GM19397 (cell line): ENCODE results near the gene ABCC3.

Source experiments
- ATAC-seq: cut with Tn5 transposase; IDR thresholded peaks from one replicate; pipeline ENCODE4 v1.9.1; 2021; ENCODE audit warnings: mild to moderate bottlenecking, moderate library complexity; ENCODE audit not compliant: unreplicated experiment

ABCC3 gene, protein sequence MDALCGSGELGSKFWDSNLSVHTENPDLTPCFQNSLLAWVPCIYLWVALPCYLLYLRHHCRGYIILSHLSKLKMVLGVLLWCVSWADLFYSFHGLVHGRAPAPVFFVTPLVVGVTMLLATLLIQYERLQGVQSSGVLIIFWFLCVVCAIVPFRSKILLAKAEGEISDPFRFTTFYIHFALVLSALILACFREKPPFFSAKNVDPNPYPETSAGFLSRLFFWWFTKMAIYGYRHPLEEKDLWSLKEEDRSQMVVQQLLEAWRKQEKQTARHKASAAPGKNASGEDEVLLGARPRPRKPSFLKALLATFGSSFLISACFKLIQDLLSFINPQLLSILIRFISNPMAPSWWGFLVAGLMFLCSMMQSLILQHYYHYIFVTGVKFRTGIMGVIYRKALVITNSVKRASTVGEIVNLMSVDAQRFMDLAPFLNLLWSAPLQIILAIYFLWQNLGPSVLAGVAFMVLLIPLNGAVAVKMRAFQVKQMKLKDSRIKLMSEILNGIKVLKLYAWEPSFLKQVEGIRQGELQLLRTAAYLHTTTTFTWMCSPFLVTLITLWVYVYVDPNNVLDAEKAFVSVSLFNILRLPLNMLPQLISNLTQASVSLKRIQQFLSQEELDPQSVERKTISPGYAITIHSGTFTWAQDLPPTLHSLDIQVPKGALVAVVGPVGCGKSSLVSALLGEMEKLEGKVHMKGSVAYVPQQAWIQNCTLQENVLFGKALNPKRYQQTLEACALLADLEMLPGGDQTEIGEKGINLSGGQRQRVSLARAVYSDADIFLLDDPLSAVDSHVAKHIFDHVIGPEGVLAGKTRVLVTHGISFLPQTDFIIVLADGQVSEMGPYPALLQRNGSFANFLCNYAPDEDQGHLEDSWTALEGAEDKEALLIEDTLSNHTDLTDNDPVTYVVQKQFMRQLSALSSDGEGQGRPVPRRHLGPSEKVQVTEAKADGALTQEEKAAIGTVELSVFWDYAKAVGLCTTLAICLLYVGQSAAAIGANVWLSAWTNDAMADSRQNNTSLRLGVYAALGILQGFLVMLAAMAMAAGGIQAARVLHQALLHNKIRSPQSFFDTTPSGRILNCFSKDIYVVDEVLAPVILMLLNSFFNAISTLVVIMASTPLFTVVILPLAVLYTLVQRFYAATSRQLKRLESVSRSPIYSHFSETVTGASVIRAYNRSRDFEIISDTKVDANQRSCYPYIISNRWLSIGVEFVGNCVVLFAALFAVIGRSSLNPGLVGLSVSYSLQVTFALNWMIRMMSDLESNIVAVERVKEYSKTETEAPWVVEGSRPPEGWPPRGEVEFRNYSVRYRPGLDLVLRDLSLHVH (N-terminal part only)

DNA sequence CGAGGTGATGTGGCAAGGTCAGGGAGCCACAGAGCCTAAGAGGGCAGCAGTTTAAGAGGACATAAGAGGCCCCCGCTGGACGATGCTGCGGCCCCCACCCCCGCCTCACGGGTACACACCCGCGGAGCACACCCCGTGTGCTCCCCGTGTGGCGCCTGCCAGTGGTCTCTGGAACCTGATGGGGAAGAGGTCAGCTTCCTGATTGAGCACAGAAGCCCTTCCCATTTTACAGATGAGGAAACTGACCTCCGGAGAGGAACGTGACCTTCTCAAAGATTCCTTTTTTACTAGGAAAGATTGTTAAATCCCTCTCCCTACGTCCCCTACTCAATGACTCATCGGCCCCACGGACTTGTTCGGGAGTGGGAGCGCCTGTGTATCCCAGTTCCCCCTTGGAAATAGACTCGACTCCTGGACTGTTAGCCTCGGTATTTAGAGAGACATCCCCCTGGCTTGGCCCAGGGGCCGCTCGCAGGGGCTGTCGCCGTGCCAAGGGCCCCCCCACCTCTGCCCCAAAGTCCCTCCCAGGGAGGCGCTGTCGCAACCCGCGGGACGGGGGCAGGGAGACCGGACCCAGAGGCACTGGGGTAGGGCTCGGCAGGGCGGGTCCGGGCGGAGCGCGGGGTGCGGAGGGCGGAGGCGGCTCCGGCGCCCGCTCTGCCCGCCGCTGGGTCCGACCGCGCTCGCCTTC is at the start of gene ABCC3:
TSS of gene ABCC3 (plus strand) at position 658 of the 691 bp plus-strand sequence. CDS start 56 bp downstream, outside the sequence.
- ATAC-seq = no peak

DNA sequence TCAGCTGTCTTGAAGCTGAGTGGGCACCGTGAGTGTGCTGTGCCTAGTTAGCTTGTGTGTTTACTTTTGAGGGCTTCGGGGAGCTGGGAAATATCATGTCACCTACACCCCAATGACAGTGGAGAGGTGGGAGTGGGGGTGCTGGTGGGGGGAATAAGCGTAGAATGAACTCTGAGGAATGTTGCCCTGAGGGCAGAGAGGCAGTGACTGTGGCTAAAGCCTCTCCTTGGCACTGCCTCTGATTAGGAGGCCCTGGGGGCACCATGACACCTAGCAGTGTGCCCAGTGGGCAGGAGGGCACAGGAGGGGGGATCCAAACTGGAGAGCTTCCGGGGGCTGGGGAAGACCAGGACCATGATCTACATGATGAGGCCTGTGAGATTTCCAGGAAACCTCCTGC is 49.3 kb upstream of the ABCC3 start:
- ATAC-seq = no peak

DNA sequence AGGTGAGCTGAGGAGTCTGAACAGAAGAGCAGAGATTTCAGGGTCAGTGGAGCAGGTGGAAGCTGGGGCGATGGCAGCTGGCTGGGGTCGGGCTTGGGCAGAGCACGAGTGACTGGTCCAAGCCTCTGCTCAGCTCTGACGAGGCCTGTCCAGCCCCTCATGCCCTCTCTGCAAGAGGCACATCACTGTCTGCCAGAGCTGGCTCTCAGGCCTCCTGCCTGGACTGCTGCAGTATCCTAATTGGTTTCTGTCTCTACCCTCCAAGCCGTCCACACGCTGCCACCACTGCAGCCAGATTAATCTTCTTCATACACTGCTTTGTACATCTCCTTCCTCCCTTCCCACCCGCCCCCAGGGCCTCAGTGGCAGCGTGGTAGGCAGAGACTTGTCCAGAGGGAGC is 48.8 kb upstream of the ABCC3 start:
- ATAC-seq = no peak

DNA sequence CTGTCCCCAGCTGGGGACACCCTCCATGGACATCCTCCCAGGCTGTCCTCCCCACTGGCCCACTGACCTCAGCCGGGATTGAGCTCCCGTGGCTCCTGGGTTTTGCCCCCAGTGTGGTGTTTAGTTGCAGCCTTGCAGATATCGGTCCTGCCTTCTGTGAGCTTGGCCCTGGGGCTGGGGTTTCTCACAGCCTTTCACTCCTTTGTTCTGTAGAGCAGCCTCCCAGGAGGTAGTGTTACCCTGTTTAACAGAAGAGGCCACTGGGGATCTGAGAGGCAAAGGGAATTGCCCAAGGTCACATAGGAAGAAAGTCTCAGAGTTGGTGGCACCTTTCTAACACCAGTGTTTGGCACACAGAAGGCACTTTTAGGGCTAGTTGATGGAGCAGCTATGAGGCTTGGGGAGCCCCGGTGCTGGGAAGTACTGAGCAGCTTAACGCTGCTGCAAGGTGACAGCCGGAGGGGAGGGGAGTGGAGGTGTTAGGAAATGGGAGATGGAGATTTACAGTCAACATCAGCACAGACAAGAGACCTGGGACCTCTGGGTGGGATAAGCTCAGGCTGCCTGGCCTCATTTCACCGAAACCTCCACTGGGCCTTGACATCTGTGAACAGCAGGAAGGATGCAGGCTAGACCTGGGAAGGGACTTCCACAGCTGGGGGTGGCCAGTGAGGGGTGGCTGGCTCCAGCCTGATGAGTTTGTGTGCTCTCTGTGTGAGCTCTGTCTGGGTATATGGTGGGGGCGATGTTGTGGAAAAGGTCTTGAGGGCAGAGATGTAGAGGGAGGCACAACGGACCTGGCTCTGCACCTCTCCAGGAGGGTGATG is 48.0 kb upstream of the ABCC3 start:
- no peak for ATAC-seq

DNA sequence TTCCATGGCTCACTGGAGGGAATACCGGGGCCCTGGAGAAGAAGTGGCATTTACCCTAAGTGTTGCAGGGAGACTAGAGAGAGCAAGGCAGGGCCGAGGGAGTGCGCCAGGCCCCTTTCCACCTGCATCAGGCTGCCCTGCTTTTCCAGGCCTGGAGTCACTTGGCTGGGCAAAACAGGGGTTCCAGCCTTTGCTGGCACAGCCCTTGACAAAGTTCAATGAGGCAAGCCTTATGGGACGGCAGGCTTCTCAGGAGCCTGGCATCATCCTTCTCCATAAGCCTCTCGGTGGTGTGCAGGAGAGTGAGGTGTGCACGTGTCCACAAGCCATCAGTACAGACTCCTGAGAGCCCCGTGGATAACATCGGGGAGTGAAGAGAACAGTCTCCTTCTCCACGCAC is 47.1 kb upstream of the ABCC3 start:
- ATAC-seq = no peak

DNA sequence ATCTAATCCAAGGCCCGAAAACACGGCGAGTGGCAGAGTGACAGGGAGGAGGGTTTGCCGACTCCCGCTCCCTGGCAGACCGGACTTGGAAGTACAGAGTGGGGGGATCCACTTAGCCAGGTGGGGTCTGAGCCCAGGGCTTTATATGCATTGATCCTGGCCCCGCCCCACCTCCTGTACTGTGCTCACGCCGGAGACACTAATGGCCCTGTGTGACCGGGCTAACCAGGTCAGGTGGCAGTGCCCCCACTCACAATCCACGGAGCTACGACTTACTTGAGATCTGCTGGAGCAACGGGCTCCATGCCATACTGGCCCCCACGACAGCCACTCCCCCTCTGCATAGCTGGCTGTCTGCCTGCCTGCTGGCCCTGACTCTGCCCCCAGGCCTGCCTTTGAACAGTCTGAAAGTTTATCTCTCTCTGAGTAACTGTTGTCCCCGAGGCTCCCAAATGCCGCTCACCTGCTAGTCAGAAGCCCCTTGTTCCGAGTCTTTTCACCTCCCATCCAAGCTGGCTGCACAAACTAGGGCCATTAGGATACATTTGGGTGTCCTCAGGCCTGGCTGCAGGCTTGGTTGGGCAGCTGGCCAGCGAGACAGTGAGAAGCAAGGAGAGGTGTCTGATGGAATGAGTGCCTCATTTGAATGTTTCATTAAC is 46.2 kb upstream of the ABCC3 start:
- ATAC-seq = no peak

DNA sequence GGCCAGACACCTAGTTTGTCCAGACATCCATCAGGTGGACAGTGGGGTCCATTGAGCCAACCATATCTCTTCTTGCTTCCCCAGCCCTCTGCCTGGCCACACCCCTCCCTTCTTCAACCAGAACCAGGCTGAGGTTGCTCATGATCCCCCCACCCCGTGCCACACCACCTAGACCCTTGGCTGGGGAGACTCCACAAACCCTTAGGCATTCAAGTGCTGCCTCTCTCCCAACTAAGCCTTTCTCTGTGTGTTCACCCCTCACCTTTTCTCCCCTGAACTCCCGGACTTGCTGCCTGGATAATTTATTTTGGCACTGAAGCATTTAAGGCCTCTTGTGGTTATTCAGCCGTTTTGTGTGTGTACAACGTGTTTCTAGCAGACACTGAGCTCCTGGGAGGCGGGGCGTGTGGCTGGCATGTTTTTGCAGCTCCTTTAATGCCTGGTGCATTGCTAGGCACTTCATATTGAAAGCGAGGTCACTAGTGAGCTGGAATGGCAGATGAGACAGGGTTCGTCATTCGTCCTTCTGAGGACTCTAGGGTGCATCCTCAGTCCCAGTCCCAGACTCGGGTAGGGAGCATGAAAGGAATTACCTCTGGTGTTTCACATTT is 45.5 kb upstream of the ABCC3 start:
- ATAC-seq = no peak

DNA sequence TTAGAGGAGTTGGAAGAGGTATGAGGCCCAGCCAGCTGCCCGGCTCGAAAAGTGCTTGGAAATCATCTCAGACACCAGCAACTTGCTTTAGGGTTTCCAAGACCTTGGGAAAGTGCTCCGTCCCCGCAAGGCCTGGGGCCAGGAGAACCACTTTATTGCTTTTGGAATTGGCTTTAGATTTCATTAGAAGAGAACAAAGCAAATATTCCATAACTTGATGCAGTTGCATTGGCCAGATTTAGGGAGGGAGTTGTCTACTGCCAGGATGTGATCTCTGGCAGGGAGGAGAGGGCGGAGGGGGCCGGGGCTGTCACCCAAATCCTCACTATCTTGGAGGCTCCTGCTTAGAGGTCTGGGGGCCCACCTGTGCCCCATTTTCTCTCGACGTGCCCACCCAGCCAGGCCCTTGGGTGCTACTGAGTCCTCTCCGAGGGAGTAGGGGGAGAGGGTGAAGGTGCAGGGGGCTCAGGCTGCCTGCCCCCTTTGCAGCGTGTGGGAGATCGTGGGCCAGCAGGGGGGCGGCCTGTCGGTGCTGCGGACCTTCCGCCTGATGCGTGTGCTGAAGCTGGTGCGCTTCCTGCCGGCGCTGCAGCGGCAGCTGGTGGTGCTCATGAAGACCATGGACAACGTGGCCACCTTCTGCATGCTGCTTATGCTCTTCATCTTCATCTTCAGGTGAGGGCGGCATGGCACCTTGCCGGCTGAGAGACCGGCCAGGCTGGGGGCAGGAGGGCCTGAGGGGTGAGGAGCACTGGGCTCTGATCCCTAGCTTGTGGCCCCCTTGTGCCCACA is 43.5 kb upstream of the ABCC3 start:
- no peak for ATAC-seq

DNA sequence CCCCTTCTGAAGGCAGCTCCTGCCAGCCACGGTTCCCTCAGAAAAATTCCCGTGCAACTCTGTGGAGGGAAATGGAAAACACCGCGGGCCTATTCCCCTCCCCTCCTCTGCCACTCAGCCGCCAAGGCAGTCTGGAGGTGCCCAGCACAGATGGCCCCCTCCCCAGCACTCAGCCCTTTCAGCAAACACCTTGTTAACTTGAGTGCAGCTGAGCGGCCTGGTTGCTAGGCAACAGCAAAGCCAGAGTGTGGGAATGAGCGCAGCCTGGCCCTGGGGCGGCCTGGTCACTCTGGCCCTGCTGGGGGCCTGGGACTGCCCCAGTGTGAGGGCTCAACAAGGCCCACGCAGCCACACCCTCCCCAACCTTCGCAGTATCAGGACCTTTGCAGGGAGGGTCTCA is 41.4 kb upstream of the ABCC3 start:
- no peak for ATAC-seq

DNA sequence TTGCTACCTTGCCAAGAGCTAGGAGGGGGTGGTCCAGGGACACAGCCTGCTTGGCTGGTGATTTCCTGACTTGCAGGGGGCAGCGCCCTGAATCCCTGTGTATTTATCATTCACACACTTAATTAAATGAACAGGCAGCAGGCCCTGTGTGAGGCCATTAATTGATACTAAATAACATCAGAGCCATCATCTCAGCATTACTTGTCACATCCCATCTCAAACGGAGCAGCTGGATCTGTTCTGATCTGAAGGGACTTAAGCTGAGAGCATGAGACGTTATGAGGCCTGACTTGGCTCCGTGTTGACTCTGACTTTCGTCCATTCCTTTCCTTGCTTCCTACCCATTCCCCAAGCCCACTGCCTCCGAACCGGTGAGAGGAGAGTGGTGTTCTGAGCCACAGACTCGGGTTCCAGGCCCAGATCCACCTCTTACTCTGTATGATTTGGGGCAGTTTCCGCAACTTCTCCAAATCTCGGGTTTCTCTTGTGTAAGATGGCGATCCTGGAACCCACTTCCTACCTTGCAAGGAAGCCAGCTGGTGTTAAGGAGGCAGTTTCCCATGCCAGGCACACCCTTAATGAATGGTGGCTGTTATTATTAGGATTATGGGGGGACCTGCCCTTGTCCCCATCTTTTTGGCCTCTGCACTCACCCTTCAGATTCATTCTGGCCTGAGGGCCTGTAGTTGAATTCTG is 40.4 kb upstream of the ABCC3 start:
- no peak for ATAC-seq

DNA sequence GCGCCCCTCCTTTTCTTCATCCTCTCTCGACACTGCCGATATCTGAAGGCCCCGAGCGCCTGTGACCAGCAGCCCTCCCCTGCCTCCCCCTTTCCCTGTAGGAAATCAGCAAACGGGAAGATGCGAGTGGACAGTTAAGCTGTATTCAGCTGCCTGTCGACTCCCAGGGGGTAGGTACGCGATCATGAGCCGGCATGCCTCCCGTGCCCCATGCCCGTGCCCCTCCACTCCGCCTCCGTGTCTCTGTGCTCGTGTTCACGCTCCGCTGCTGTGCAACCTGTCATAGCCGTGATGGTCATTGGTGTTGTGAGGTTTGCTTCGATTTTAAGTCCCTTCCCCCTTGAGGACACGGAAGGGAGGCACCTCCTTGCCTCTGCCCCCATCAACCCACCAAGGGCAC is 39.8 kb upstream of the ABCC3 start:
- ATAC-seq = no peak

DNA sequence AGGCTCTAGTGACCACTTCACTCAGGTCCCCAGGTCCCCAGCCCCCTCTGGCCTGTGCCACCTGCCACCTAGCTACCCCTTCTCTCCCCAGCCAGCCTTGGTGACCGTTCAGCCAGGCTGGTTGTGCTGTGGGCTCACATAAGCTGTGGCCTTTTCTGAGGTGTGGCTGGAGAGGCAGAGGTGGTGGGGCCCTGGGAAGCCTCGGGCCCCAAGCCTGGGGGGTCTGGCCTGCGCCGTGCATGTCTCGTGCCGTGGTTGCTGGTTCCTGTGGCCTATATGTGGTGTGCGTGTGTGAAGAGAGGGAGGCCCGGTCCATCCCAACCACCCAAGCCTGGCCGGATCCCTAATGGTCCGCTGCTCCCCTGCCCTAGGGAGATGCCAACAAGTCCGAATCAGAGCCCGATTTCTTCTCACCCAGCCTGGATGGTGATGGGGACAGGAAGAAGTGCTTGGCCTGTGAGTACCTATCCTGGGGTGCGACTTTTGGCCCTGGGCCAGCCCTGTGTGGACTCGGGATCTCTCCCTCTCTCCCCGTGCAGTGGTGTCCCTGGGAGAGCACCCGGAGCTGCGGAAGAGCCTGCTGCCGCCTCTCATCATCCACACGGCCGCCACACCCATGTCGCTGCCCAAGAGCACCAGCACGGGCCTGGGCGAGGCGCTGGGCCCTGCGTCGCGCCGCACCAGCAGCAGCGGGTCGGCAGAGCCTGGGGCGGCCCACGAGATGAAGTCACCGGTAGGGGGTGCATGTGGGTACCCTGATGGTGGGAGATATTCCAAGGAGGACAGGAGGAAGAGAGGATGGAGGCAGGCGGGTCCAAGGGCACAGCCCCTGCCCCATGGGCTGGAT is 38.3 kb upstream of the ABCC3 start:
- ATAC-seq = no peak

DNA sequence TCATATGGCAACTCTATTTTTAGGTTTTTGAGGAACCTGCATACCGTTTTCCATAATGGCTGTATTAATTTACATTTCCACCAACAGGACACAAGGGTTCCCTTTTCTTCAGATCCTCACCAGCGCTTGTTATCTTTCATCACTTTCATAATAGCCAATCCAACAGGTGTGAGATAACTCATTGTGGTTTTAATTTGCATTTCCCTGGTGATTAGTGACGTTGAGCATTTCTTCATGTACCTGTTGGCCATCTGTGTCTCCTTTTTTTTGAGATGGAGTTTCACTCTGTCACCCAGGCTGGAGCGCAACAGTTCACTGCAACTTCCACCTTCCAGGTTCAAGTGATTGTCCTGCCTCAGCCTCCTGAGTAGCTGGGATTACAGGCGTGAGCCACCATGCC is 36.2 kb upstream of the ABCC3 start:
- ATAC-seq = no peak

DNA sequence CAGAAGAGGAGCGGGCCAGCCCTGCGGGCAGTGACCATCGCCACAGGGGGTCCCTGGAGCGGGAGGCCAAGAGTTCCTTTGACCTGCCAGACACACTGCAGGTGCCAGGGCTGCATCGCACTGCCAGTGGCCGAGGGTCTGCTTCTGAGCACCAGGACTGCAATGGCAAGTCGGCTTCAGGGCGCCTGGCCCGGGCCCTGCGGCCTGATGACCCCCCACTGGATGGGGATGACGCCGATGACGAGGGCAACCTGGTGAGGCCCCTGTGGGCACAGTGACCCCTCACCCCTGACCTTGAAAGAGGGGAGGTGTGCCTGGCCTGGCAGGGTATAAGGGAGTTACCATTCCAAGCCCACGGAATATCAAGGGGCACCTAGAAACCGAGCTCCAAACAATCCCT is 35.1 kb upstream of the ABCC3 start:
- no peak for ATAC-seq

DNA sequence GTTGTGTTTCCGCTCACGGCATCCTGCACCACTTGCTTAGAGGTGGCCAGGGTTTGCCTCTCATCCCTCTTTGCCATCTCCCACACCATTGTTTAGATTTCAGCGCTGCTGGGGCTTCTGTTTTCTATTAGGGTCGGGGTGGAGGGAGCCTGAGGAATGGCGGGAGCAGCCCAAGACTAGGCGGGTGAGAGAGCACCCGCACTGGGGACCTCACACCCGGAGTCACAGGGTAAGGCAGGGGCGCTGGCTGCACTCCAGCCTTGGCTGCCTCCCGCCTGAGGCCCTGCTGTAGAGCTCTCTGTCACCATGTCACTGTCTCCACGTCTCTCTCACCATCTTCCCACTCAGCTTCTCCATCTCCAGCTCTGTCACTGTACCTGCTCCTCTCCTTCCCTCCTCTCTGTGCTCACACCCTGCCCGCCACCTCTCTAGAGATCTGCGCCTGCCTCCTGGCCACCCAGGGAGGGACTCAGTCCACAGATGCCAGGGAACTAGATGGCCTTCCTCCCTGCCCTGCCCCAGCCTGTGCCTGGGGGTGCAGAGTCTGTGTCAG is 32.8 kb upstream of the ABCC3 start:
- no peak for ATAC-seq

DNA sequence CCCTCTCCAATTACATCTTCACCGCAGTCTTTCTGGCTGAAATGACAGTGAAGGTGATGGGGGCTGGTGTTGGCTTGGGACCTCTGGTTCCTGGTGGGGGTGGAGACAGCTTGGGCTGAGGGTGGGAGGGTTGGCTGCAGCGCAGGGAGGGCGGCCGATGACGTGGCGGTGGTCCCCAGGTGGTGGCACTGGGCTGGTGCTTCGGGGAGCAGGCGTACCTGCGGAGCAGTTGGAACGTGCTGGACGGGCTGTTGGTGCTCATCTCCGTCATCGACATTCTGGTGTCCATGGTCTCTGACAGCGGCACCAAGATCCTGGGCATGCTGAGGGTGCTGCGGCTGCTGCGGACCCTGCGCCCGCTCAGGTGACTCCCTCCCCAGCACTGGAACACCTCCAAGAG is 31.8 kb upstream of the ABCC3 start:
- no peak for ATAC-seq
